DND-41 (cell line): ENCODE measurements around the gene RAD51B.

Source experiments
- EZH2 ChIP-seq: IDR thresholded peaks from 3 replicates; pipeline ENCODE4 v1.6.1; 2012; ENCODE audit warnings: borderline replicate concordance, low read depth, mild to moderate bottlenecking, moderate library complexity, low read length, inconsistent platforms; ENCODE audit not compliant: severe bottlenecking
- TF ChIP-seq, protein P1 (sequence below): IDR thresholded peaks from 2 replicates; pipeline ENCODE4 v1.5.1; 2012; ENCODE audit warnings: borderline replicate concordance, low read length, moderate library complexity, mild to moderate bottlenecking; ENCODE audit not compliant: poor library complexity, severe bottlenecking; ENCODE audit errors: extremely low read depth

DNA sequence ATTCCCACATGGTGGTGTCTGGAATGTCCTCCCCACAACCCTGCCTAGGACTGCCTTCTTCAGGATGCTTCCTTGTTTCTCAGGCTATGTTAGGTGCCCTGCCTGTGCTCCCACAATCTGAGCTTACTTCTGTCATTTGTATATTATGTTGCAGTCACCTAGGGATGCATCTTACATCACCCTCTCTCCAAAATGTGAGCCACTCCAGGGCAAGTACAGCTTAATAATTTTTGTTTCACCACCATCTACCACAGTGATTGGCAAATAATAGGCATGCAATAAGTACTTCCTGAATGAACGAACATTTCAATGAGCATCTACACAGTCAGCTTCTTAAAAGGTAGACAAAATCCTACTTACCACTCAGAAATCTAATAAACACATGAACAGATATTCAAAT, 40.8 kb upstream of the RAD51B start:
- TF ChIP-seq, protein P1, sequence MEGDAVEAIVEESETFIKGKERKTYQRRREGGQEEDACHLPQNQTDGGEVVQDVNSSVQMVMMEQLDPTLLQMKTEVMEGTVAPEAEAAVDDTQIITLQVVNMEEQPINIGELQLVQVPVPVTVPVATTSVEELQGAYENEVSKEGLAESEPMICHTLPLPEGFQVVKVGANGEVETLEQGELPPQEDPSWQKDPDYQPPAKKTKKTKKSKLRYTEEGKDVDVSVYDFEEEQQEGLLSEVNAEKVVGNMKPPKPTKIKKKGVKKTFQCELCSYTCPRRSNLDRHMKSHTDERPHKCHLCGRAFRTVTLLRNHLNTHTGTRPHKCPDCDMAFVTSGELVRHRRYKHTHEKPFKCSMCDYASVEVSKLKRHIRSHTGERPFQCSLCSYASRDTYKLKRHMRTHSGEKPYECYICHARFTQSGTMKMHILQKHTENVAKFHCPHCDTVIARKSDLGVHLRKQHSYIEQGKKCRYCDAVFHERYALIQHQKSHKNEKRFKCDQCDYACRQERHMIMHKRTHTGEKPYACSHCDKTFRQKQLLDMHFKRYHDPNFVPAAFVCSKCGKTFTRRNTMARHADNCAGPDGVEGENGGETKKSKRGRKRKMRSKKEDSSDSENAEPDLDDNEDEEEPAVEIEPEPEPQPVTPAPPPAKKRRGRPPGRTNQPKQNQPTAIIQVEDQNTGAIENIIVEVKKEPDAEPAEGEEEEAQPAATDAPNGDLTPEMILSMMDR = no peak
- no peak for TF ChIP-seq EZH2
